ENCODE measurements around the gene SPAM1.
"Not testable (repeated sequence)": the region's sequence is repeated elsewhere in the genome, so short reads cannot be mapped to it uniquely, and the experiment has no call there.

Gene SPAM1

GRCh38 chr7:123924941-123925340 is at the start of gene SPAM1:
Gene SPAM1, plus strand, starts transcription at chr7:123925241. Its CDS starts 28,330 bp downstream, at chr7:123953571.
- no peak for DNase-seq

GRCh38 chr7:123876557-123877256 is 48.3 kb upstream of the SPAM1 start:
- no peak for DNase-seq

GRCh38 chr7:123879628-123880027 is 45.4 kb upstream of the SPAM1 start:
- DNase-seq, result no peak

DNA sequence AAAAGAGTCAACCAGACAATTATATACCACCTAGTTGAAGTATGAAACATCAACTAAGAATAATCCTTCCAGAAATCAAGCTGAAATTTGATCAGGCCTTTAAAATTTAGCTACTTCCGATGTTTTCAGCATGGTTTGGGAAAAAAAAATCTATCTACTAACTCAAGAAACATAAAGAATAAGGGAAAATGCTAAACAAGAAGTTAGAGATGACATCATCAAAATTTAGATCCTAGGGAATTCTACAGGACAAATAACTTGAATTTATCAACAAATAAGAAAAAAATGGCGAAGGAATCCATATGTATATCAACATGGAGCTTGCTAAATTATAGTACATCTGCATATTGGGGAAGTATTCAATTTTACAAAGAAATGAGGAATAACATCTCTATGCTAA is 43.7 kb upstream of the SPAM1 start:
- DNase-seq, result no peak

GRCh38 chr7:123883154-123883553 is 41.9 kb upstream of the SPAM1 start:
- no peak for DNase-seq

- DNase-seq, result no peak
Observed at GRCh38 chr7:123888192-123888591, 36.8 kb upstream of the SPAM1 start.

DNA sequence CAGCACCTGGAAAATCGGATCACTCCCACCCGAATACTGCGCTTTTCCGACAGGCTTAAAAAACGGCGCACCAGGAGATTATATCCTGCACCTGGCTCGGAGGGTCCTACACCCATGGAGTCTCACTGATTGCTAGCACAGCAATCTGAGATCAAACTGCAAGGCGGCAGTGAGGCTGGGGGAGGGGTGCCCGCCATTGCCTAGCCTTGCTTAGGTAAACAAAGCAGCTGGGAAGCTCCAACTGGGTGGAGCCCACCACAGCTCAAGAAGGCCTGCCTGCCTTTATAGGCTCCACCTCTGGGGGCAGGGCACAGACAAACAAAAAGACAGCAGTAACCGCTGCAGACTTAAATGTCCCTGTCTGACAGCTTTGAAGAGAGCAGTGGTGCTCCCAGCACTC is 30.3 kb upstream of the SPAM1 start:
- DNase-seq, result not testable (repeated sequence)

GRCh38 chr7:123901101-123901500 is 23.9 kb upstream of the SPAM1 start:
- no peak for DNase-seq

DNA sequence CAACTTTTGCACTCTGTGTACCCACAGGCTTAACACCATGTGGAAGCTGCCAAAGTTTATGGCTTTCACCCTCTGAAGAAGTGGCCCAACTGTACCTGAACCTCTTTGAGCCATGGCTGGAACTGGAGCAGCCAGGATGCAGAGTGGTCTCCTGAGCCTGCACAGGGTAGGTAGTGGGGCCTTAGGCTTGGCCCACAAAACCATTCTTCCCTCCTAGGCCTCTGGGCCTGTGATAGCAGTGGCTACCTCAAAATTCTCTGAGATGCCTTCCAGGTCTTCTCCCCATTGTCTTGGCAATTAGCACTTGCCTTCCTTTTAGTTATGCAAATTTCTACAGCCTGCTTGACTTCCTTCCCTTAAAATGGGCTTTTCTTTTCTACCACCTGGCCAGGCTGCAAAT is 19.3 kb upstream of the SPAM1 start:
- DNase-seq, result no peak

DNA sequence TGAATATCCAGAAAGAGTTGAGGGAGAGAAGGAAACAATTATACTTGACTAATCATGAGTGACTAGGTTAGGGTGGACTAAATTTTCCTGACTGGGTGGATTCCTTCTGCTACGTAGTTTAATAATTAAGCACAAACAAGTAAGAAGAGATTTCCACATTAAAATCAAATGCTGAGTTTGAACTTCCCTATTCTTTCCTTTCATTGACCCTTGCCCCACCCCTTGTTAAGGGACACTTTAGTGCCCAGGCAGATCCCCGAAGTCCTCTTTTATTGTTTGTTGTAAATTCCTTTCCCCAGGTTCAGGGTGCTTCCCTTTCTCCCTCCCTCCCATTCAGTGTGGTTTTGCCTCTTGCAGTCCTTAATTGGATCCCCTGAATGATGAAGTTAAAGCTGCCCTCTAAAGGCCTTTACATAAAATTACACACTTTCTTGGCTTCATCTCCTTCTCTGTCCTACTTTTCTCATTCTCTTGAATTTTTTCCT is 8.8 kb upstream of the SPAM1 start:
- DNase-seq, result peak; percentile 7

- DNase-seq, result no peak
Observed at GRCh38 chr7:123917878-123918277, 7.2 kb upstream of the SPAM1 start.

- DNase-seq, result no peak
Observed at GRCh38 chr7:123918309-123918708, 6.7 kb upstream of the SPAM1 start.

DNA sequence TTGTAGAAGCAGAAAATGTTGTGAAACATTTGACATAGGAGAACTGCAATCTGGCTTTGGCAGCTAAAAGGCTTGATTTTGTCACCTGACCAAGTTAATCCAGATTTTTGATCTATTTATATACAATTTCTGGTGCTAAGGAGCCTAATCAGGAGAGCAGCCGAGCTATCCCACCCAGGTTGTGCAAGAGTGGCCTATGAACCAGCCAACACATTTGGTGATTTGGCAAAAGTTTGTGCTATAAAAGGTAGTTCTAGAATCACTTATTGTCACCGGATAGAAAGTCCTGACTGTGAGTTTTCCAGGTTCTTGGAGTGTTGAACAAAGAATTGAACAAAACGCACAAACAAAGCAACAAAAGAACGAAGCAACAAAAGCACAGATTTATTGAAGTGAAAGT is 1.4 kb upstream of the SPAM1 start:
- no peak for DNase-seq

- no peak for DNase-seq
Observed at GRCh38 chr7:123929107-123929506, 4.1 kb downstream of the SPAM1 start.

GRCh38 chr7:123929655-123930054 is 4.6 kb downstream of the SPAM1 start:
- no peak for DNase-seq

GRCh38 chr7:123935436-123936381 is 10.7 kb downstream of the SPAM1 start:
- no peak for DNase-seq

GRCh38 chr7:123936388-123936787 is 11.3 kb downstream of the SPAM1 start:
- no peak for DNase-seq

DNA sequence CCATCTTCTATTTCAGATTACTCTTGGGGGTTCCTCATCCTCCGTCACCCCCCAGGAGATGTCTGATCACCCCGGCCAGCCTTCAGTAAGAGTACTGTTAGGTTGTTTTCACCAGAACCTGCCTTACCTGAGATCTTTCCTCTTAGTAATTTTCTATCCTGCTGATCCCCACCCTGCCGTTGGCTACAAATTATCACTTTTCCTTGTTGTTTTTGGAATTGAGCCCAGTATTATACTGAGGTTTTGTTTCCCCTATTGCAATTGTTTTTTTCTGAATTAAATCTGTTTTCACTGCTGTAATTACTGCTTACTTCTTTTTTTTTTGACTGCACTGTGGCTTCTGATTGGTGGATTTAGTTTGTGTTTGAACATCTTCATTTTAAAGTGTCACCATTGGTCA is 14.7 kb downstream of the SPAM1 start:
- no peak for DNase-seq

DNA sequence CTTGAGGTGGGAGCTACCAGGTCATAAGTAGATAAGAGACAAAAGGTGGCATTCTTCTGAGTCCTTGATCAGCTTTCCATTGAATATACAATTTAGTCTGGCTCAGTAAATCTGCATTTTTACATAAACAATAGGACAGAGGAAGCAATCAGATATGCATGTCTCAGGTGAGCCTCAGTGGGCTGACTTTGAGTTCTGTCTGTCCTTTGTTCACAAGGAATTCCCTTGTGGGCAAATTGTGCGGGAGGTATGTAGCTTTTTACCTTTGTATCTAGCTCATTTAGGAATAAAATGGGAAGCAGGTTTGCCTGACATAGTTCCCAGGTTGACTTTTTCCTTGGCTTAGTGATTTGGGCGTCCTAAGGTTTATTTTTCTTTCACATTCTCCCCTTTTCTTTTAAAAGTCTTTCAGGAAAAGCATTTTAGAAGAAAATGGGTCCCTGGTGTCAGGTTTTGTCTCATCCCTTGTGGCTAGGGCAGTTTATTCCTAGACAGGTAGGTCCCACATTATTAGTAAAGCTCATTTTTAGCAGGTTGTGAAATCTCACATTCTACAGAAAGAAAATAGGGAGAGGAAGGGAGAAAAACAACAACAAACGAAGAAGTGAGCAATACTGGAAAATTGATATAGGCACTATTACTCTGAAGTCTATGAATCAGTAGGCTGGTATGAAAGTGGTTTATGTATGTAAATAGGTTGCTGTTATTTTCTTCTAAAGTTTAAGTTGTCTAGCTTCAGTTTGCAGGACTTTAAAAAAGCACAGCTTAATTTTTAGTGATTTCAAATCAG is 16.5 kb downstream of the SPAM1 start:
- DNase-seq, result no peak

- no peak for DNase-seq
Observed at GRCh38 chr7:123944395-123944794, 19.4 kb downstream of the SPAM1 start.

DNA sequence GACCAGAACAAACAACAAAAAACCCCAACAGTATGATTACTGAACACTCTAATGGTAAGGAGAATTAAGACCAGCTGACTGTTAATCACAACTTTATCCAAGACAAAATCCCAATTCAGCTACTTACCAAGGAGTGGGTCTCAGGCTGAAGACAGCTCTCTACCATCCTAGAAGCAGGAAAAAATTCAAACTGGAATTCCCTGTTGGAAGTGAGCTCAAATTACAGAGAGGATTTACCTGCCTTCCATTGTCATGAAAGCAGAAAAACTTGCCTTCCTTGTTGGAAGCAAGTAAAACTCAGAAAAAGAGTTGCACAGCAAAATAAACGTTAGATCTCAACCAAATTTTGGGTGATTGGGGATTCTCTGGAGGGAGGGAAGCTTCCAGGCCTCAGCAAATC is 20.9 kb downstream of the SPAM1 start:
- no peak for DNase-seq

- no peak for DNase-seq
Observed at GRCh38 chr7:123948136-123948535, 23.1 kb downstream of the SPAM1 start.

DNA sequence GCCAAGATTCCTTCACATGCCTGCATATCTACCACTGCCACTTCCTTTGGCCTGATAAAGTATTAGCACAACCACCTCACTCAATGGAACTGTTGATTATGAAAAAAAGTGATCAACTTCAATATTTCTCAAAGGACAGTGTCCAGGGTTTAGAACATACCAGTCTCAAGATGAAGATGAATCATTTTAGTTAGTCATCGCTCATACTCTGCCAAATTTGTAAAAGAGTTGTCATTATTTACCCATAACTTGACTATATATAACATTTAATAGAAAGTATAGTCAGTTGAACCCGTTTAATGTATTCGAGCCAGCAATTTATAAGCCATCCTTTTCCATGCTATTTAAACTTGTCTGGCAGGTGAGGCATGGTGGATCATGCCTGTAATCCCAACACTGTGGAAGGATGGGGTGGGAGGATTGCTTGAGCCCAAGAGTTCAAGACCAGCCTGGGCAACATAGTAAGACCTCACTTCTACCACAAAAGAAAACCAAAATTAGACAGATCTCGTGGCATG is 33.2 kb downstream of the SPAM1 start:
- no peak for DNase-seq
